LNCAP (cell line): Measurements from ENCODE around the gene FBXO10.

Source experiments
- CTCF ChIP-seq: fragments of 450-650 bp; IDR thresholded peaks from 2 replicates; pipeline ENCODE4 v1.5.1; 2017; ENCODE audit warnings: mild to moderate bottlenecking

Gene FBXO10

GRCh38 chr9:37565661-37566618 is 10.2 kb downstream of the FBXO10 start:
- no peak for TF ChIP-seq CTCF

- TF ChIP-seq CTCF = no peak
Observed at GRCh38 chr9:37564916-37565315, 11.3 kb downstream of the FBXO10 start.

- TF ChIP-seq CTCF = no peak
Observed at GRCh38 chr9:37563806-37564513, 12.2 kb downstream of the FBXO10 start.

GRCh38 chr9:37562826-37563225 is 13.4 kb downstream of the FBXO10 start:
- TF ChIP-seq CTCF = no peak

- TF ChIP-seq CTCF = no peak
Observed at GRCh38 chr9:37561682-37562081, 14.5 kb downstream of the FBXO10 start.

GRCh38 chr9:37559855-37560592 is 16.2 kb downstream of the FBXO10 start:
- TF ChIP-seq CTCF = no peak

- no peak for TF ChIP-seq CTCF
Observed at GRCh38 chr9:37559125-37559524, 17.1 kb downstream of the FBXO10 start.
